OCI-LY1 (cell line): ENCODE results near the gene CEP112.

Experiments used
- H2AFZ ChIP-seq: fragments of 200-600 bp; sonication (generic), shearing (Covaris generic); 2 replicates; pipeline ENCODE4 v1.6.0; 2014; ENCODE audit warnings: antibody characterized with exemption, mild to moderate bottlenecking, low read length
- H3F3A ChIP-seq: fragments of 200-600 bp; sonication (generic), shearing (Covaris generic); 2 replicates; pipeline ENCODE4 v1.6.0; 2014; ENCODE audit warnings: mild to moderate bottlenecking, antibody characterized with exemption, low read length, moderate library complexity; ENCODE audit not compliant: insufficient read depth
- H3K27ac ChIP-seq: fragments of 200-600 bp; sonication (generic); 2 replicates; pipeline ENCODE4 v1.5.1; 2014; ENCODE audit warnings: low read length, mixed run types, mild to moderate bottlenecking, low read depth; ENCODE audit not compliant: poor library complexity, severe bottlenecking
- H3K27me3 ChIP-seq: fragments of 200-600 bp; sonication (generic); 2 replicates; pipeline ENCODE4 v1.6.0; 2014; ENCODE audit warnings: antibody characterized with exemption, mild to moderate bottlenecking, low read length, moderate library complexity; ENCODE audit not compliant: insufficient read depth
- H3K36me3 ChIP-seq: fragments of 200-600 bp; sonication (generic); 2 replicates; pipeline ENCODE4 v1.6.1; 2014; ENCODE audit warnings: mild to moderate bottlenecking, antibody characterized with exemption, low read length, moderate library complexity, mixed read lengths; ENCODE audit not compliant: insufficient read depth
- H3K4me1 ChIP-seq: fragments of 200-600 bp; sonication (generic); 2 replicates; pipeline ENCODE4 v1.5.1; 2014; ENCODE audit warnings: mild to moderate bottlenecking, low read length, moderate library complexity; ENCODE audit not compliant: insufficient read depth, severe bottlenecking
- H3K4me2 ChIP-seq: fragments of 200-600 bp; sonication (generic), shearing (Covaris generic); 2 replicates; pipeline ENCODE4 v1.6.1; 2014; ENCODE audit warnings: low read length
- H3K4me3 ChIP-seq: fragments of 200-600 bp; sonication (generic); 2 replicates; pipeline ENCODE4 v1.5.1; 2014; ENCODE audit warnings: low read length, low read depth, mild to moderate bottlenecking, mixed read lengths; ENCODE audit not compliant: poor library complexity, severe bottlenecking
- H3K79me2 ChIP-seq: fragments of 200-600 bp; shearing (Covaris generic); 2 replicates; pipeline ENCODE4 v1.6.1; 2016; ENCODE audit warnings: mixed run types, low read length, mixed read lengths; ENCODE audit not compliant: insufficient read depth
- H3K9ac ChIP-seq: fragments of 200-600 bp; sonication (generic), shearing (Covaris generic); 2 replicates; pipeline ENCODE4 v1.6.1; 2014; ENCODE audit warnings: mild to moderate bottlenecking, low read length, mixed read lengths
- H3K9me2 ChIP-seq: fragments of 200-600 bp; sonication (generic), shearing (Covaris generic); 2 replicates; pipeline ENCODE4 v1.6.1; 2014; ENCODE audit warnings: low read depth, mild to moderate bottlenecking, low read length, mixed read lengths
- H3K9me3 ChIP-seq: fragments of 200-600 bp; shearing (Covaris generic); 2 replicates; pipeline ENCODE4 v1.6.1; 2014; ENCODE audit warnings: low read length, mixed read lengths
- H4K20me1 ChIP-seq: fragments of 200-600 bp; sonication (generic), shearing (Covaris generic); 2 replicates; pipeline ENCODE4 v1.6.0; 2016; ENCODE audit warnings: mild to moderate bottlenecking, low read length; ENCODE audit not compliant: insufficient read depth
- CTCF ChIP-seq: fragments of 200-600 bp; sonication (generic), shearing (Covaris generic); IDR thresholded peaks from 2 replicates; pipeline ENCODE4 v1.5.1; 2017; ENCODE audit warnings: mild to moderate bottlenecking, antibody characterized with exemption, low read length, moderate library complexity, mixed read lengths
- EZH2 ChIP-seq: fragments of 200-600 bp; sonication (generic), shearing (Covaris generic); IDR thresholded peaks from 2 replicates; pipeline ENCODE4 v1.8.0; 2017; ENCODE audit warnings: borderline replicate concordance, mixed run types, mild to moderate bottlenecking, antibody characterized with exemption, low read length, moderate library complexity, mixed read lengths

Gene CEP112

GRCh38 chr17:66107731-66108130, 84.2 kb downstream of the CEP112 start:
- H3K4me2 ChIP-seq, result no peak overlapping the region
- H3F3A ChIP-seq, result no peaks in the 10 kb centered on the region
- H4K20me1 ChIP-seq, result no peaks in the 10 kb centered on the region
- H3K9me2 ChIP-seq, result no peaks in the 10 kb centered on the region
- no peak overlapping the region for H2AFZ ChIP-seq
- TF ChIP-seq CTCF (no peak), EZH2 (no peak)
- no peak overlapping the region for H3K9ac ChIP-seq
- no peaks in the 10 kb centered on the region for H3K79me2 ChIP-seq
- no peaks in the 10 kb centered on the region for H3K36me3 ChIP-seq
- H3K9me3 ChIP-seq, result no peaks in the 10 kb centered on the region
- H3K27ac ChIP-seq, result no peak overlapping the region
- H3K4me3 ChIP-seq, result no peak overlapping the region
- no peaks in the 10 kb centered on the region for H3K27me3 ChIP-seq
- H3K4me1 ChIP-seq, result no peaks in the 10 kb centered on the region

GRCh38 chr17:66098040-66098439, 93.9 kb downstream of the CEP112 start:
- Histone ChIP-seq H3K27ac (no peak overlapping the region), H3K4me2 (no peak overlapping the region), H3K4me1 (no peaks in the 10 kb centered on the region), H3K9me2 (no peaks in the 10 kb centered on the region), H3K4me3 (no peak overlapping the region), H2AFZ (no peak overlapping the region), H4K20me1 (no peaks in the 10 kb centered on the region), H3K79me2 (no peaks in the 10 kb centered on the region), H3K9ac (no peak overlapping the region), H3F3A (no peaks in the 10 kb centered on the region), H3K9me3 (no peaks in the 10 kb centered on the region), H3K36me3 (no peaks in the 10 kb centered on the region), H3K27me3 (no peaks in the 10 kb centered on the region)
- TF ChIP-seq EZH2, result no peak
- TF ChIP-seq CTCF, result no peak

- no peaks in the 10 kb centered on the region for H3K9me2 ChIP-seq
- no peak overlapping the region for H3K9ac ChIP-seq
- H3K4me1 ChIP-seq, result no peaks in the 10 kb centered on the region
- no peak overlapping the region for H3K4me2 ChIP-seq
- H3K79me2 ChIP-seq, result no peaks in the 10 kb centered on the region
- no peaks in the 10 kb centered on the region for H3F3A ChIP-seq
- H2AFZ ChIP-seq, result no peak overlapping the region
- TF ChIP-seq CTCF, result no peak
- no peaks in the 10 kb centered on the region for H4K20me1 ChIP-seq
- H3K27me3 ChIP-seq, result no peaks in the 10 kb centered on the region
- H3K36me3 ChIP-seq, result no peaks in the 10 kb centered on the region
- H3K9me3 ChIP-seq, result no peaks in the 10 kb centered on the region
- H3K4me3 ChIP-seq, result no peak overlapping the region
- H3K27ac ChIP-seq, result no peak overlapping the region
Measured at GRCh38 chr17:66094727-66095126, 97.2 kb downstream of the CEP112 start.
